GM21381 (cell line): Measurements from ENCODE around the gene GTSE1.

Experiments used
- ATAC-seq: cut with Tn5 transposase; IDR thresholded peaks from one replicate; pipeline ENCODE4 v1.9.1; 2021; ENCODE audit warnings: mild to moderate bottlenecking, moderate library complexity; ENCODE audit not compliant: unreplicated experiment

Gene GTSE1

GRCh38 chr22:46350646-46351045, 54.0 kb downstream of the GTSE1 start:
- no peak for ATAC-seq

- ATAC-seq, result no peak
Observed at GRCh38 chr22:46351131-46351735, 54.6 kb downstream of the GTSE1 start.

GRCh38 chr22:46351767-46352166, 55.1 kb downstream of the GTSE1 start:
- ATAC-seq, result no peak

DNA sequence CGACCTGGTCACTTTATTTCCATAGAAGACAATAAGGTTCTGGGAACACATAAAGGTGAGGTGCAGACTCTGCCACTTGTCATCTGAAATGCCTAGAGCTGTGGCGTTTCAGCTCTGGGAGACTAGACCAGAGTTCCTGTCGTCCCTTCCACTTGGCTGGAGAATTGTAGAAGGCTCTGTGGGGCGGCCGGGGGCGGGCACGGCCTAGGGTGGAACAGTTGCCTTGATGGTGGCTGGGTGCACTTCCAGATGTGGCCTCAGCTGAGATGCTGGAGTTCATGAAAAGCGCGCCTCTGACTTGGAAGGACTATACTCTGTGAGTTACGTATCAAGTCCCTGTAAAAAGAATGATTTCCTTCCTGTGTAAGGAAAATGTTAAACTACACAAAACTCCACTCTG, 55.6 kb downstream of the GTSE1 start:
- ATAC-seq, result no peak

- ATAC-seq, result no peak
Observed at GRCh38 chr22:46352691-46353386, 56.2 kb downstream of the GTSE1 start.

GRCh38 chr22:46353483-46354105, 56.9 kb downstream of the GTSE1 start:
- ATAC-seq, result no peak

DNA sequence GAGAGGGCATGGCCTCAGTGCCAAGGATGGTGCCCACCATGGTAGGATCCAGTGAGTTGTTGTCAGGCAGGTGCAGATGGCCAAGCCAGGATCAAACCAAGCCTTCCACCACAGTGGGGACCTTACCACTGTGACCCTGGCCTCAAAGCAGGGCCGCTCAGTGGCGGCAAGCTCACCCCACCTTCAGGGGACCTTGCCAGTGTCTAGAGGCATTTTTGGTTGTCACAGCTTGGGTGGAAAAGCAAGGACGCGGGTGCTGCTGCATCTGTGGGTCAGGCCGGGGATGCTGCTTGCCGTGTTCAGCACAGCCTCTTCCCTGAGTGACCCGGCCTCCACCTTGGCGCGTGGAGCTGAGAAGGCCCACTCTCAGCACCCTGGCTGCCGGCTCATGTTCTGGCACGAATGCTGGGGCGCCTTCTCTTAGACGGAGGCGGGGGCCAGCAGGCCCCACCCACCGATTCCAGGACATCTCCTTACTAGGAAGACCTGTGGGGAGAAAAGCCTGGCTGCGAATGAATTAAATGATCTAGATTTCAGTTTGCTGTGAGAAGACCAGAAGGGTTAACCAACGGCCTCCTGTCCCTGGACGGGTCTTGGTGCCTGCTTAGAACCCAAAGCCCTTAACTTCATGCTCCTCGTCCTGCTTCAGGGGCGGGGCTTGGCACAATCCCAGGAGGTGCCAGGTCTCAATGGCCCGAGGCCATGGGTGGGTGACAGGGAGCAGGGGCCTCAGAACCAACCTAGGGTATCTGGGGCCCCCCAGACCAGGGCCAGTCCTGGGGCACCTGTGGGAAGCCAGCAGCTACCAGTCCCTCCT, 57.7 kb downstream of the GTSE1 start:
- ATAC-seq, result no peak

GRCh38 chr22:46354993-46355305, 58.3 kb downstream of the GTSE1 start:
- ATAC-seq, result no peak

GRCh38 chr22:46355369-46355995, 58.8 kb downstream of the GTSE1 start:
- ATAC-seq, result no peak

DNA sequence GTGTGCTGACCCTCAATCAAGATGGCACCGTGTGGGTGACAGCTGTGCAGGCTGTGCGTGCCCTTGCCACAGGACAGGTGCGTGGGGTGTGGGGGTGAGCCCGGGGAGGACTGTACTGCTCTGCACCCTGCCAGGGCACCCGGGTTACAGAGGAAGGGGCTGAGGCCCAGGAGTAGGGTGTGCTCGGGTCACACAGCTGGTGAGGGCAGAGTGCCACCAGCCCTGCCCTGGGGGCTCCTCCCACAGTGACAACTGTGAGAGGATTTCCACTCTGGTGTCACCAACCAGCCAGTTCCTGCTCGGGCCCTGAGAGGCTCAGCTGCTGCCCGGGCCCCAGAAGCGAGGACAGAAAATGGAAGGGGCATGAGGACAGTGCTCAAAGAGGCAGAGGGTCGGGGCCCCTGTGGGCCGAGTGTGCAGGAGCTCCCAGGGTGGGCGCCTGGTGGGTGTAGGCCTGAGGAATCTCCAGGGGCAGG, 59.4 kb downstream of the GTSE1 start:
- no peak for ATAC-seq

- no peak for ATAC-seq
Observed at GRCh38 chr22:46356496-46357480, 60.1 kb downstream of the GTSE1 start.

DNA sequence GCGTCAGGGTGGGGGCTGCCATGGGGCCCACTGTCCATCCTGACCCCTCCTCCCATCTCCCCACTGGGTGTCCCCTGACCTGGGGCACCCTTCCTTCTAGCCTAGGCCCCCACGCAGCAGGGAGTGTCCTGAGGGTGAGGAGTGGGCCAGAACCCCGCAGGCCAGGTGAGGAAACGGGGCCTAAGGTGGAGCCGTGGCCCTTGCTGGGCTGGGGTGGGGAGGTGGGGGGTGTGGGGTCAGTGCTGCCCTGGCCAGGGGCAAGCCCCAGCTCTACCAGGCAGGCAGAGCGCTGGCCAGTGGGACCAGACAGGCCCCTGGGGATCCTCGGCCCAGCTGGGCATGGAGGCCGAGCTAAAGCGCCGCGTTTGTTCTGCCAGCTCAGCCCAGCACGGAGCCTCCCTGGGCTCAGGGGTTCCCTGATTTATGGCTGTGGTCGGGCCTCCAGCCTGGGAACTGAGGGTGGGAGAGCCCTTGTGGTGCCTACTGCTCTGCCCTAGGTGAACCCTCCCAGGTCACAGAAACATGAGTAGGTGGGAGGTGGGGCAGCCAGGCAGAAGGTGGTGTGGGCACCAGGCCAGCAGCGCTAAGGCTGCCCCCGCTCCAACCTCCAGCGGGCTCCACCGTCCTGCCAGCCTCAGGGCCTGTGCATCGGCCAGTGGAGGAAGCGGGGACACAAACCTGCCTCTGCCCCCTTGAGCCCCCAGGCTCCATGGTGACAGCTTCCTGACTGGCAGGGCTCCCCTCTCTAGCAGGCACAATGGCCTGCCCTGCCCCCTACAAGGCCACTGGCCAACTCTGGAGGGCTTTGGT, 61.2 kb downstream of the GTSE1 start:
- ATAC-seq, result no peak

- no peak for ATAC-seq
Observed at GRCh38 chr22:46358766-46359165, 62.1 kb downstream of the GTSE1 start.

GRCh38 chr22:46359362-46359761, 62.7 kb downstream of the GTSE1 start:
- ATAC-seq, result no peak

- no peak for ATAC-seq
Observed at GRCh38 chr22:46360097-46360496, 63.4 kb downstream of the GTSE1 start.

GRCh38 chr22:46360891-46361290, 64.2 kb downstream of the GTSE1 start:
- no peak for ATAC-seq

DNA sequence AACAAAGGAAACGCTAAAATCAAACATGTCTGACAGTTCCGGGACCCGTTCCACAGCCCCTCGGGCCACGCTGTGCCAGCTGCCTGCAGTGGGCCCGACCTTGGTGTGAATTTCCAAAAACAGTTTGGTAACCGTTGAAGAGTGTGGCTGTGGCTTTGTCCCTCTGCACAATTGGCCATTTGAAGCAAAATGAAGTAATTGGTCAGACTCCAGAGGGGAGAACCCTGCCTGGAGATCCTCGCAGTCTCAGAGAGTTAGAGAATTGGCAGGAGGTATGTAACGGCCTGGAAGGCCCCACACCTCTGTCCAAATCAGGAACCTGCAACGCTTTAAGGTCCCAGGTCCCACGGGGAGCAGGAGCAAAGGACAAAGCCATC, 65.1 kb downstream of the GTSE1 start:
- no peak for ATAC-seq

GRCh38 chr22:46362203-46362933, 65.7 kb downstream of the GTSE1 start:
- ATAC-seq, result no peak
